ENCODE measurements around the gene PROM2. TPM values are rescaled to one million over a fixed set of nuclear protein-coding genes. Genes with fewer than 3 reads are reported as not detected.

The PROM2 gene
- total RNA-seq, 4 donors from 2014 or later, result 96.8 to 166 (median 131) TPM

GRCh38 chr2:95295376-95295775 is 21.1 kb downstream of the PROM2 start:
- Histone ChIP-seq H3K4me1 (peaks cover 9% of the 10 kb centered on the region), H3K36me3 (no peaks in the 10 kb centered on the region), H3K27ac (no peak overlapping the region), H3K4me3 (no peak overlapping the region), H3K9me3 (no peaks in the 10 kb centered on the region), H3K27me3 (peaks cover 3% of the 10 kb centered on the region)
- no peak for TF ChIP-seq POLR2A (IDR thresholded peaks at IDR 0.05)
- no peak for TF ChIP-seq CTCF (IDR thresholded peaks at IDR 0.05)
- TF ChIP-seq EP300 (IDR thresholded peaks at IDR 0.05), result no peak
- no peak for TF ChIP-seq POLR2AphosphoS5 (IDR thresholded peaks at IDR 0.05)
- 88% methylated on average over 6 of the region's 6 CpGs for WGBS
- no peak for DNase-seq (ENCODE audit: low spot score in 2 of 2)

GRCh38 chr2:95296011-95296410 is 21.8 kb downstream of the PROM2 start:
- H3K36me3 ChIP-seq, result no peaks in the 10 kb centered on the region
- H3K4me1 ChIP-seq, result peaks cover 12% of the 10 kb centered on the region
- TF ChIP-seq POLR2AphosphoS5 (IDR thresholded peaks at IDR 0.05), result no peak
- no peak for TF ChIP-seq CTCF (IDR thresholded peaks at IDR 0.05)
- no peak for TF ChIP-seq EP300 (IDR thresholded peaks at IDR 0.05)
- TF ChIP-seq POLR2A (IDR thresholded peaks at IDR 0.05), result no peak
- H3K27ac ChIP-seq, result no peak overlapping the region
- no peak for DNase-seq (ENCODE audit: low spot score in 2 of 2)
- peaks cover 3% of the 10 kb centered on the region for H3K27me3 ChIP-seq
- no peak overlapping the region for H3K4me3 ChIP-seq
- H3K9me3 ChIP-seq, result no peaks in the 10 kb centered on the region
- 33% methylated on average over 3 of the region's 5 CpGs for WGBS

GRCh38 chr2:95296880-95297487 is 22.7 kb downstream of the PROM2 start, which contains the start of gene KCNIP3:
Gene KCNIP3 (plus strand): TSS chr2:95297347. CDS start chr2:95297439, 92 bp downstream.
- Histone ChIP-seq H3K4me3 (no peak within 1 kb of the TSS), H3K9me3 (no peaks in the 10 kb centered on the region), H3K27me3 (peaks cover 3% of the 10 kb centered on the region), H3K27ac (no peak within 1 kb of the TSS), H3K4me1 (peaks cover 12% of the 10 kb centered on the region), H3K36me3 (no peaks in the 10 kb centered on the region)
- 16% methylated on average over 13 of the region's 13 CpGs for WGBS
- TF ChIP-seq POLR2A (IDR thresholded peaks at IDR 0.05) (no peak), POLR2AphosphoS5 (IDR thresholded peaks at IDR 0.05) (no peak)
- DNase-seq (ENCODE audit: low spot score in 2 of 2), result no peak

- Histone ChIP-seq H3K4me1 (peaks cover 12% of the 10 kb centered on the region), H3K4me3 (no peak overlapping the region), H3K9me3 (no peaks in the 10 kb centered on the region), H3K27me3 (peaks cover 3% of the 10 kb centered on the region), H3K36me3 (no peaks in the 10 kb centered on the region), H3K27ac (no peak overlapping the region)
- TF ChIP-seq POLR2A (IDR thresholded peaks at IDR 0.05) (no peak), EP300 (IDR thresholded peaks at IDR 0.05) (no peak), CTCF (IDR thresholded peaks at IDR 0.05) (no peak), POLR2AphosphoS5 (IDR thresholded peaks at IDR 0.05) (no peak)
- no peak for DNase-seq (ENCODE audit: low spot score in 2 of 2)
- 56% methylated on average over 11 of the region's 11 CpGs for WGBS
These were observed 23.6 kb downstream of the PROM2 start for GRCh38 chr2:95297639-95298395.

- Histone ChIP-seq H3K36me3 (no peaks in the 10 kb centered on the region), H3K27ac (no peak overlapping the region), H3K4me3 (no peak overlapping the region), H3K4me1 (peaks cover 12% of the 10 kb centered on the region), H3K9me3 (no peaks in the 10 kb centered on the region), H3K27me3 (peaks cover 3% of the 10 kb centered on the region)
- 61% methylated on average over 8 of the region's 9 CpGs for WGBS
- no peak for DNase-seq (ENCODE audit: low spot score in 2 of 2)
- TF ChIP-seq EP300 (IDR thresholded peaks at IDR 0.05) (no peak), POLR2AphosphoS5 (IDR thresholded peaks at IDR 0.05) (no peak), POLR2A (IDR thresholded peaks at IDR 0.05) (no peak), CTCF (IDR thresholded peaks at IDR 0.05) (no peak)
These were observed 24.4 kb downstream of the PROM2 start for GRCh38 chr2:95298486-95299111.
